ENCODE results near the gene SUPT4H1. TPM values are rescaled to one million over a fixed set of nuclear protein-coding genes. Genes with fewer than 3 reads are reported as not detected.

The SUPT4H1 gene
- total and polyA plus RNA-seq, 9 of the 15 experiments (the other 6 are each of a cell fraction or from before 2014, with no cell fraction given) = 62.1 to 320 (median 117) TPM

GRCh38 chr17:58351831-58352595 lies at the start of gene SUPT4H1 (continued):
- TF ChIP-seq MECOM (CRISPR knock-in tag; IDR thresholded peaks at IDR 0.05) = no peak
- no peak for TF ChIP-seq ZNF263 (CRISPR knock-in tag; IDR thresholded peaks at IDR 0.05; ENCODE audit: borderline replicate concordance)
- TF ChIP-seq, protein P1, sequence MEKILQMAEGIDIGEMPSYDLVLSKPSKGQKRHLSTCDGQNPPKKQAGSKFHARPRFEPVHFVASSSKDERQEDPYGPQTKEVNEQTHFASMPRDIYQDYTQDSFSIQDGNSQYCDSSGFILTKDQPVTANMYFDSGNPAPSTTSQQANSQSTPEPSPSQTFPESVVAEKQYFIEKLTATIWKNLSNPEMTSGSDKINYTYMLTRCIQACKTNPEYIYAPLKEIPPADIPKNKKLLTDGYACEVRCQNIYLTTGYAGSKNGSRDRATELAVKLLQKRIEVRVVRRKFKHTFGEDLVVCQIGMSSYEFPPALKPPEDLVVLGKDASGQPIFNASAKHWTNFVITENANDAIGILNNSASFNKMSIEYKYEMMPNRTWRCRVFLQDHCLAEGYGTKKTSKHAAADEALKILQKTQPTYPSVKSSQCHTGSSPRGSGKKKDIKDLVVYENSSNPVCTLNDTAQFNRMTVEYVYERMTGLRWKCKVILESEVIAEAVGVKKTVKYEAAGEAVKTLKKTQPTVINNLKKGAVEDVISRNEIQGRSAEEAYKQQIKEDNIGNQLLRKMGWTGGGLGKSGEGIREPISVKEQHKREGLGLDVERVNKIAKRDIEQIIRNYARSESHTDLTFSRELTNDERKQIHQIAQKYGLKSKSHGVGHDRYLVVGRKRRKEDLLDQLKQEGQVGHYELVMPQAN (IDR thresholded peaks at IDR 0.05; ENCODE audit: borderline replicate concordance) = peak; percentile 77
- no peak for TF ChIP-seq BCL6 (CRISPR knock-in tag; IDR thresholded peaks at IDR 0.05)
- TF ChIP-seq MLX (CRISPR knock-in tag; conservative IDR thresholded peaks at IDR 0.05) = 0 out of 4 replicates have a peak, but pooled peaks of 1 of the 2 experiments have one; percentile 63
- no peak for TF ChIP-seq CREB3 (tag; conservative IDR thresholded peaks at IDR 0.05; ENCODE audit: low read depth)
- TF ChIP-seq ZFPM2 (CRISPR knock-in tag; IDR thresholded peaks at IDR 0.05) = no peak
- TF ChIP-seq, protein P2, sequence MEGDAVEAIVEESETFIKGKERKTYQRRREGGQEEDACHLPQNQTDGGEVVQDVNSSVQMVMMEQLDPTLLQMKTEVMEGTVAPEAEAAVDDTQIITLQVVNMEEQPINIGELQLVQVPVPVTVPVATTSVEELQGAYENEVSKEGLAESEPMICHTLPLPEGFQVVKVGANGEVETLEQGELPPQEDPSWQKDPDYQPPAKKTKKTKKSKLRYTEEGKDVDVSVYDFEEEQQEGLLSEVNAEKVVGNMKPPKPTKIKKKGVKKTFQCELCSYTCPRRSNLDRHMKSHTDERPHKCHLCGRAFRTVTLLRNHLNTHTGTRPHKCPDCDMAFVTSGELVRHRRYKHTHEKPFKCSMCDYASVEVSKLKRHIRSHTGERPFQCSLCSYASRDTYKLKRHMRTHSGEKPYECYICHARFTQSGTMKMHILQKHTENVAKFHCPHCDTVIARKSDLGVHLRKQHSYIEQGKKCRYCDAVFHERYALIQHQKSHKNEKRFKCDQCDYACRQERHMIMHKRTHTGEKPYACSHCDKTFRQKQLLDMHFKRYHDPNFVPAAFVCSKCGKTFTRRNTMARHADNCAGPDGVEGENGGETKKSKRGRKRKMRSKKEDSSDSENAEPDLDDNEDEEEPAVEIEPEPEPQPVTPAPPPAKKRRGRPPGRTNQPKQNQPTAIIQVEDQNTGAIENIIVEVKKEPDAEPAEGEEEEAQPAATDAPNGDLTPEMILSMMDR (IDR thresholded peaks at IDR 0.05 in 2 of 3, conservative IDR thresholded peaks at IDR 0.05 in 1 of 3; ENCODE audit: insufficient read depth in 2 of 3, low read depth in 1 of 3, low read length in 3 of 3) = peak in 2 of 3 experiments; percentile 15 to 20; a peak in 2 of 6 replicates
- TF ChIP-seq ZNF311 (CRISPR knock-in tag; IDR thresholded peaks at IDR 0.05) = no peak
- no peak for TF ChIP-seq RNF2 (IDR thresholded peaks at IDR 0.05)
- no peak for TF ChIP-seq KAT2B (IDR thresholded peaks at IDR 0.05; ENCODE audit: low read depth, low read length)
- no peak for TF ChIP-seq MAFG (tag; conservative IDR thresholded peaks at IDR 0.05)
- no peak for TF ChIP-seq ELK1 (CRISPR knock-in tag; IDR thresholded peaks at IDR 0.05)
- no peak for TF ChIP-seq ZNF561 (CRISPR knock-in tag; conservative IDR thresholded peaks at IDR 0.05)
- TF ChIP-seq ZNF184 (CRISPR knock-in tag; IDR thresholded peaks at IDR 0.05) = no peak
- TF ChIP-seq CAMTA2 (CRISPR knock-in tag; conservative IDR thresholded peaks at IDR 0.05) = no peak
- TF ChIP-seq, protein P3, sequence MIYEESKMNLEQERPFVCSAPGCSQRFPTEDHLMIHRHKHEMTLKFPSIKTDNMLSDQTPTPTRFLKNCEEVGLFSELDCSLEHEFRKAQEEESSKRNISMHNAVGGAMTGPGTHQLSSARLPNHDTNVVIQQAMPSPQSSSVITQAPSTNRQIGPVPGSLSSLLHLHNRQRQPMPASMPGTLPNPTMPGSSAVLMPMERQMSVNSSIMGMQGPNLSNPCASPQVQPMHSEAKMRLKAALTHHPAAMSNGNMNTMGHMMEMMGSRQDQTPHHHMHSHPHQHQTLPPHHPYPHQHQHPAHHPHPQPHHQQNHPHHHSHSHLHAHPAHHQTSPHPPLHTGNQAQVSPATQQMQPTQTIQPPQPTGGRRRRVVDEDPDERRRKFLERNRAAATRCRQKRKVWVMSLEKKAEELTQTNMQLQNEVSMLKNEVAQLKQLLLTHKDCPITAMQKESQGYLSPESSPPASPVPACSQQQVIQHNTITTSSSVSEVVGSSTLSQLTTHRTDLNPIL (CRISPR knock-in tag; IDR thresholded peaks at IDR 0.05) = no peak
- TF ChIP-seq MAFK (IDR thresholded peaks at IDR 0.05; ENCODE audit: low read length) = no peak
- no peak for TF ChIP-seq SAFB (IDR thresholded peaks at IDR 0.05; ENCODE audit: borderline replicate concordance, low read depth, low read length)
- peak; percentile 26 for TF ChIP-seq SP2 (IDR thresholded peaks at IDR 0.05; ENCODE audit: extremely low read depth, low read depth, low read length, poor library complexity, severe bottlenecking)
